ENCODE data around the gene ABI3BP.

The ABI3BP gene

DNA sequence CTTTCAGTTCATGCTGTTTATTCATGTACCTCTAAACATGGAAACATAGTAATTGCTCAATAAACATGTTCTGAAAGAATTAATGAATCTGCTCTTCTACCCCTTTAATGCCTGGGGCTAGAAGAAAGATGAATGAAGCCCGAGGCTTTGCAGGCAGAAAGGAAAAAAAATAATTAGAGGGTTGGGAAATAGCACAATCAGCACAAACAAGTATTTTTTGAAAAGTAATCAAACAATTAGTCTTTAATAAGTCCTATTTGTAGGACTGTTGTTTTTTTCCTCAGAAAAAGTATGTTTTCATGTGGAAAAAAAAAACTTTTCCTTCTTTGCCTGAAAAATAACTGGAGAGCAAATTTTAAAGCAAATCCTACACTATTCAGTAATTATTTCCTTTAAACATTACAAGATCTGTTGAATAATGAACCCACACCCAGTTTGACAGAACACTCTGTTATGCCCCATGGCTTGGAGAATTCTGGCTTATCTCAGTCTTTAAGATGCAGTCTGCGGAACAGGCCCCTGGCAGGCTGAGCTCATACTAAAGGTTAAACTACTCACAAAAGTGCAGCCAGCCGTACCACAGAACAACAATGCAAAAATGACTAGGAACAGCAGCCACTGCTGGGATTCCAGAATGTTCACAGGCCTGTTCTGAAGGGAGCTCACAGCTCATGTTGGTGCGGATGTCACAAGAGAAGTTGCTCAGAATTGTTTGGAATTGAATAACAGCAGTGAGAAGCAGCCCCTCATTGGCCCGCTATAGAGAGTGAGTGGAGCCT, 79.2 kb downstream of the ABI3BP start:
- Mint-ChIP-seq H3K9me3 (peaks cover 4% of the 10 kb centered on the region), H3K4me3 (no peak overlapping the region), H3K4me1 (peaks cover 7% of the 10 kb centered on the region), H3K36me3 (ENCODE audit: low read depth) (no peaks in the 10 kb centered on the region), H3K27ac (peak overlapping the region; percentile 36 to 84 (median 81)), H3K27me3 (ENCODE audit: low read depth) (peaks cover 5% of the 10 kb centered on the region)
- TF ChIP-seq, protein P1, sequence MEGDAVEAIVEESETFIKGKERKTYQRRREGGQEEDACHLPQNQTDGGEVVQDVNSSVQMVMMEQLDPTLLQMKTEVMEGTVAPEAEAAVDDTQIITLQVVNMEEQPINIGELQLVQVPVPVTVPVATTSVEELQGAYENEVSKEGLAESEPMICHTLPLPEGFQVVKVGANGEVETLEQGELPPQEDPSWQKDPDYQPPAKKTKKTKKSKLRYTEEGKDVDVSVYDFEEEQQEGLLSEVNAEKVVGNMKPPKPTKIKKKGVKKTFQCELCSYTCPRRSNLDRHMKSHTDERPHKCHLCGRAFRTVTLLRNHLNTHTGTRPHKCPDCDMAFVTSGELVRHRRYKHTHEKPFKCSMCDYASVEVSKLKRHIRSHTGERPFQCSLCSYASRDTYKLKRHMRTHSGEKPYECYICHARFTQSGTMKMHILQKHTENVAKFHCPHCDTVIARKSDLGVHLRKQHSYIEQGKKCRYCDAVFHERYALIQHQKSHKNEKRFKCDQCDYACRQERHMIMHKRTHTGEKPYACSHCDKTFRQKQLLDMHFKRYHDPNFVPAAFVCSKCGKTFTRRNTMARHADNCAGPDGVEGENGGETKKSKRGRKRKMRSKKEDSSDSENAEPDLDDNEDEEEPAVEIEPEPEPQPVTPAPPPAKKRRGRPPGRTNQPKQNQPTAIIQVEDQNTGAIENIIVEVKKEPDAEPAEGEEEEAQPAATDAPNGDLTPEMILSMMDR (IDR thresholded peaks at IDR 0.05; ENCODE audit: unreplicated experiment in 3 of 3) = no peak

DNA sequence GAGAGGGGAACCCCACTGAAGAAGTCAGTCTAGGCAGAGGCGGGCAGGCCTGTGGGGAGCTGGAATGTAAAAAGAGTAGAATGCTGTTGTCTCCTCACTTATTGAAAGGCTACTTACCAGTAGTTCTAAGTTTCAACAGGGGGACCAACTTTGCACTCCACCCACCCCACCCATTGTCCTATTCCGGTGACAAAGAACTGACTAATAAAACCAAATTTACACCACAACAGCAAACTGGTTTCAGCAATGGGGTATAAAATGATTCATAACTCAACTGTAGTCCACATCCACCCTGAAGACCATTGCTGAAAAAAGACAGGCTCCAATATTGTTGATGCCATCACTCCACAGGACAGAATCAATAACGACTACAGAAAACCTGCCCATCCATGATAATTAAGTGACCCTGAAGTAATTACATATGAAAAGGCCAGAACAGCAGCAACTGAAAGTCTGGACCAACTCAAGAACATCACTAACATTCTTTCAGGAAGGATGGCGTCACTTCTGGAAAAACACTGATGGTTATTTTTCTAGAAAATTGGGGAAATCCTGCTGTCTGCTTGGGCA, 80.2 kb downstream of the ABI3BP start:
- TF ChIP-seq, protein P1 (IDR thresholded peaks at IDR 0.05; ENCODE audit: unreplicated experiment in 3 of 3) = no peak
- H3K4me3 Mint-ChIP-seq = no peak overlapping the region
- no peak overlapping the region for H3K27ac Mint-ChIP-seq
- H3K9me3 Mint-ChIP-seq = peaks cover 7% of the 10 kb centered on the region
- H3K27me3 Mint-ChIP-seq (ENCODE audit: low read depth) = peaks cover 5% of the 10 kb centered on the region
- peaks cover 7% of the 10 kb centered on the region for H3K4me1 Mint-ChIP-seq
- H3K36me3 Mint-ChIP-seq (ENCODE audit: low read depth) = no peaks in the 10 kb centered on the region

DNA sequence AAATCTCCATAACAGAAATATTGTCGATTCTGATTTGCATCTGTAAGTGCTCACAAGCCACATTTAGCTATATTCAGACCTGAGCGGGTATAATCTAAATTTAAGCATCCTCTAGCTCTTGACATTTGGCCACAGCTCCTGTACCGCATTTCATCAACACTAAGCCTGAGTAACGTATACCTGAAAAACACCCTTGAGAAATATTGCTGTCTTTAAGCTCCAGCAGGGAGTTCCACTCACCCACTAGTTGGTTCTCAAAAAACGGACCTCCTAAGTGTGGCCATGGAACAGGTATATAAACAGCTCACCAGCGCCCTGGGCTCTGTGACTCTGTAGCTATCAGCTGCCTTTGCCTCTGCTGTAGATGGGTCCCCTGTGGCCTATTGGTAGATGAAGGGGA, 80.7 kb downstream of the ABI3BP start:
- peaks cover 7% of the 10 kb centered on the region for H3K4me1 Mint-ChIP-seq
- TF ChIP-seq, protein P1 (IDR thresholded peaks at IDR 0.05; ENCODE audit: unreplicated experiment in 3 of 3) = no peak
- H3K27me3 Mint-ChIP-seq (ENCODE audit: low read depth) = peaks cover 5% of the 10 kb centered on the region
- H3K4me3 Mint-ChIP-seq = no peak overlapping the region
- no peaks in the 10 kb centered on the region for H3K36me3 Mint-ChIP-seq (ENCODE audit: low read depth)
- no peak overlapping the region for H3K27ac Mint-ChIP-seq
- H3K9me3 Mint-ChIP-seq = peaks cover 7% of the 10 kb centered on the region

DNA sequence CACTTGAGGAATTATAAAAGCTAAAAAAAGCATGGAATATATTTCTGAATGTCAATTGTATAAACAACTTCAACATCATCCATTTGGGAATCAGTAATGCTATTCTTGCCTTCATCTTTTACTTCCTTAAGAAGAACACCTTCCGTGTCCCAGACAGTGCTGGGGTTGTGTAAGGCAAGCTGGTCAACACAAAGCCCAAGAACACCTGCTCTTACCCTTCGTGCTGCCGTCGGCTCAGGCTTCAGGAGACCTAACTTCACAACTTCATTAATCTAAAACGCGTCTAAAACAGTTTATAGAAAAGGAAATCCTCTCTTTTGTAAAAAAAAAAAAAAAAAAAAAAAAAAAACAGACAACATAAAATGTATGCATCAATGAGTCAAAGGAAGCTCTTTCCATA, 81.3 kb downstream of the ABI3BP start:
- H3K27me3 Mint-ChIP-seq (ENCODE audit: low read depth) = peaks cover 5% of the 10 kb centered on the region
- H3K27ac Mint-ChIP-seq = no peak overlapping the region
- no peaks in the 10 kb centered on the region for H3K36me3 Mint-ChIP-seq (ENCODE audit: low read depth)
- peaks cover 7% of the 10 kb centered on the region for H3K9me3 Mint-ChIP-seq
- no peak overlapping the region for H3K4me3 Mint-ChIP-seq
- TF ChIP-seq, protein P1 (IDR thresholded peaks at IDR 0.05; ENCODE audit: unreplicated experiment in 3 of 3) = no peak
- H3K4me1 Mint-ChIP-seq = peaks cover 7% of the 10 kb centered on the region

DNA sequence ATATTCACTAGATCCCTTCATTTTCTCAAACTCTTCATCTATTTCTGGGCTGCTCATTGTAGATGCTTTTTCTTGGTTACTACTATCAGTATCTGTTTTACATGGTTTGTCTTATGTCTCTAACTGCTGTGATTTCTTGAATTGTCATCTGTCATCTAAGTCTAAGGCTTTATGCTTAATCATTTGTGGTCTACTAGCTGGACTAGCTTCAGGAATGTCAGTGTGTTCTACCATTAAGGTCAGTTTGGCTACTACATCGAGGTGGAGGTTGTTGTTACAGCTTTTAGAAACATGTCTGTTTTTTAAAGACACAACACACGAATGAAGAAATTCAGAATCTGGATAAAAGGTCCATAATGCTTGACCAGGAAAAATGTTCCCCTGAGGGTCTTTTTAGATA, 82.2 kb downstream of the ABI3BP start:
- Mint-ChIP-seq H3K4me1 (peaks cover 4% of the 10 kb centered on the region), H3K27me3 (ENCODE audit: low read depth) (peaks cover 3% of the 10 kb centered on the region), H3K9me3 (peaks cover 7% of the 10 kb centered on the region), H3K36me3 (ENCODE audit: low read depth) (no peaks in the 10 kb centered on the region), H3K4me3 (no peak overlapping the region), H3K27ac (no peak overlapping the region)
- TF ChIP-seq, protein P1 (IDR thresholded peaks at IDR 0.05; ENCODE audit: unreplicated experiment in 3 of 3) = no peak

DNA sequence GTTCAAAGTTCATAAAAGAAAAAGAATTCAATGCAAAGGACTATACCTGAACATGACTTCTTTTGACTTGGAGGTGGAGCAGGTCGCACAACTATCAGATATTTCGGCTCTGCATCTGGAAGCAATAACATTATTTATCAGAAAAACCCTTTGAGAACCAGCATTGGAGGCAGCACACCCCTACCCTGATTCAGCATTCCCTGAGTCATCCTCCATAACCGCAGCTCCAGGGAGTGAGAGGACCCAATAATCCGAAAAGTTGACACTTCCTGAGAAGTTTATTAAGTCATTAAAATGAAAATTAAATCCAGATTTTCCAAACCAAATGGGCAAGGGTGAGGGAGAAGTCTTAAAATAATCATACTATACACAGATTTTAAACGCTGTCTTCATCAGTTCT, 90.6 kb downstream of the ABI3BP start:
- no peaks in the 10 kb centered on the region for H3K27me3 Mint-ChIP-seq (ENCODE audit: low read depth)

More for the DNA sequence above, 90.6 kb downstream of the ABI3BP start:
- Mint-ChIP-seq H3K4me1 (no peaks in the 10 kb centered on the region), H3K9me3 (peaks cover 2% of the 10 kb centered on the region), H3K36me3 (ENCODE audit: low read depth) (no peaks in the 10 kb centered on the region), H3K4me3 (no peak overlapping the region), H3K27ac (no peak overlapping the region)
- TF ChIP-seq, protein P1 (IDR thresholded peaks at IDR 0.05; ENCODE audit: unreplicated experiment in 3 of 3) = no peak
